MM.1S (cell line): ENCODE results near the gene NTRK2.

Source experiments
- DNase-seq: peaks from one replicate; pipeline ENCODE4 v3.0.0-alpha.2; 2015
- H2AFZ ChIP-seq: fragments of 300-600 bp; sonication (generic); 2 replicates; pipeline ENCODE4 v1.6.0; 2016; ENCODE audit warnings: antibody characterized with exemption, low read length
- H3F3A ChIP-seq: fragments of 300-600 bp; sonication (generic); 2 replicates; pipeline ENCODE4 v1.6.1; 2016; ENCODE audit warnings: mild to moderate bottlenecking, antibody characterized with exemption, low read length, moderate library complexity, mixed read lengths; ENCODE audit not compliant: insufficient read depth
- H3K27ac ChIP-seq: fragments of 300-600 bp; sonication (generic); 2 replicates; pipeline ENCODE4 v1.5.1; 2016; ENCODE audit warnings: mild to moderate bottlenecking, low read length
- H3K27me3 ChIP-seq: fragments of 300-600 bp; sonication (generic); replicated peaks from 2 replicates; pipeline ENCODE4 v1.6.0; 2016; ENCODE audit warnings: low read length; ENCODE audit not compliant: insufficient read depth
- H3K36me3 ChIP-seq: fragments of 300-600 bp; sonication (generic); replicated peaks from 2 replicates; pipeline ENCODE4 v1.6.1; 2016; ENCODE audit warnings: mild to moderate bottlenecking, low read length, mixed read lengths; ENCODE audit not compliant: insufficient read depth
- H3K4me1 ChIP-seq: fragments of 300-600 bp; sonication (generic); 2 replicates; pipeline ENCODE4 v1.6.1; 2016; ENCODE audit warnings: low read length, mixed read lengths
- H3K4me2 ChIP-seq: fragments of 300-600 bp; sonication (generic); 2 replicates; pipeline ENCODE4 v1.6.0; 2016; ENCODE audit warnings: low read depth, low read length
- H3K4me3 ChIP-seq: fragments of 300-600 bp; sonication (generic); 2 replicates; pipeline ENCODE4 v1.5.1; 2016; ENCODE audit warnings: low read length, mixed read lengths
- H3K79me2 ChIP-seq: fragments of 300-600 bp; sonication (generic); 2 replicates; pipeline ENCODE4 v1.6.1; 2016; ENCODE audit warnings: mixed run types, low read length, mixed read lengths
- H3K9ac ChIP-seq: fragments of 300-600 bp; sonication (generic); 2 replicates; pipeline ENCODE4 v1.6.1; 2016; ENCODE audit warnings: low read length, mixed read lengths
- H3K9me2 ChIP-seq: fragments of 300-600 bp; sonication (generic); replicated peaks from 2 replicates; pipeline ENCODE4 v1.6.1; 2016; ENCODE audit warnings: mild to moderate bottlenecking, low read length, mixed read lengths; ENCODE audit not compliant: insufficient read depth
- H3K9me3 ChIP-seq: fragments of 300-600 bp; sonication (generic); replicated peaks from 2 replicates; pipeline ENCODE4 v1.6.1; 2016; ENCODE audit warnings: mild to moderate bottlenecking, low read length, mixed read lengths; ENCODE audit not compliant: insufficient read depth
- H4K20me1 ChIP-seq: fragments of 300-600 bp; sonication (generic); 2 replicates; pipeline ENCODE4 v1.6.1; 2016; ENCODE audit warnings: mild to moderate bottlenecking, low read length, moderate library complexity, mixed read lengths; ENCODE audit not compliant: insufficient read depth
- CTCF ChIP-seq: fragments of 300-600 bp; sonication (generic); IDR thresholded peaks from 2 replicates; pipeline ENCODE4 v1.5.1; 2016; ENCODE audit warnings: antibody characterized with exemption, low read length, mixed read lengths
- EZH2 ChIP-seq: fragments of 300-600 bp; sonication (generic); optimal IDR thresholded peaks from 2 replicates; pipeline ENCODE3; 2017; ENCODE audit warnings: low read depth, mild to moderate bottlenecking, antibody characterized with exemption, low read length, mixed read lengths
- EZH2phosphoT487 ChIP-seq: fragments of 300-600 bp; sonication (generic); IDR thresholded peaks from 2 replicates; pipeline ENCODE4 v1.6.1; 2018; ENCODE audit warnings: antibody characterized with exemption, low read length

The NTRK2 gene

GRCh38 chr9:84949258-84949657, 279.7 kb downstream of the NTRK2 start:
- DNase-seq: no peak
- Histone ChIP-seq H3F3A (peaks cover 2% of the 10 kb centered on the region), H3K9me2 (no peaks in the 10 kb centered on the region), H3K79me2 (no peaks in the 10 kb centered on the region), H3K4me3 (no peak overlapping the region), H3K9ac (no peak overlapping the region), H3K4me2 (no peak overlapping the region), H2AFZ (no peak overlapping the region), H4K20me1 (no peaks in the 10 kb centered on the region), H3K9me3 (no peaks in the 10 kb centered on the region), H3K27ac (no peak overlapping the region), H3K4me1 (peaks cover 11% of the 10 kb centered on the region), H3K36me3 (no peaks in the 10 kb centered on the region), H3K27me3 (no peaks in the 10 kb centered on the region)
- no peak for TF ChIP-seq EZH2
- TF ChIP-seq CTCF: no peak
- TF ChIP-seq EZH2phosphoT487: no peak

GRCh38 chr9:84949971-84950370, 280.4 kb downstream of the NTRK2 start:
- TF ChIP-seq CTCF (no peak), EZH2 (no peak), EZH2phosphoT487 (no peak)
- Histone ChIP-seq H3K27ac (no peak overlapping the region), H3K36me3 (no peaks in the 10 kb centered on the region), H3K79me2 (no peaks in the 10 kb centered on the region), H3K9me2 (no peaks in the 10 kb centered on the region), H3K4me1 (peaks cover 18% of the 10 kb centered on the region), H4K20me1 (no peaks in the 10 kb centered on the region), H3K9me3 (no peaks in the 10 kb centered on the region), H3K4me3 (no peak overlapping the region), H3F3A (peaks cover 4% of the 10 kb centered on the region), H3K4me2 (no peak overlapping the region), H2AFZ (no peak overlapping the region), H3K27me3 (no peaks in the 10 kb centered on the region), H3K9ac (no peak overlapping the region)
- DNase-seq: no peak

GRCh38 chr9:84950879-84951811, 281.6 kb downstream of the NTRK2 start:
- H4K20me1 ChIP-seq: no peaks in the 10 kb centered on the region
- no peak overlapping the region for H3K9ac ChIP-seq
- H2AFZ ChIP-seq: no peak overlapping the region
- no peak overlapping the region for H3K4me2 ChIP-seq
- TF ChIP-seq EZH2phosphoT487 (no peak), EZH2 (no peak), CTCF (no peak)
- H3K4me1 ChIP-seq: peaks cover 18% of the 10 kb centered on the region
- DNase-seq: no peak
- no peak overlapping the region for H3K27ac ChIP-seq
- no peaks in the 10 kb centered on the region for H3K9me3 ChIP-seq
- no peak overlapping the region for H3K4me3 ChIP-seq
- no peaks in the 10 kb centered on the region for H3K79me2 ChIP-seq
- no peaks in the 10 kb centered on the region for H3K36me3 ChIP-seq
- H3K27me3 ChIP-seq: no peaks in the 10 kb centered on the region
- no peaks in the 10 kb centered on the region for H3K9me2 ChIP-seq
- peaks cover 4% of the 10 kb centered on the region for H3F3A ChIP-seq
